Right lobe of liver (tissue), 4 donors: ENCODE data around the gene NDRG3.

Source experiments
- POLR2A ChIP-seq: fragments of 450-650 bp; IDR thresholded peaks from one replicate; pipeline ENCODE4 v1.6.1; 2017; ENCODE audit warnings: antibody characterized with exemption, mild to moderate bottlenecking
- TF ChIP-seq, protein P1 (sequence below), 4 donors: fragments of 200-600 bp in 3 of 4; fragments of 450-650 bp in 1 of 4; IDR thresholded peaks; one replicate each; pipeline versions ENCODE4 v1.5.1 to v1.8.0; 2016 to 2022; ENCODE audit warnings: antibody characterized with exemption in 4 of 4, mild to moderate bottlenecking in 2 of 4
- donor health status: DM: no; HTN: no; CAD: no.
- donor health status: DM: no; HTN: no; CAD: no.
- donor health status: DM: no; HTN: yes; CAD: no.

DNA sequence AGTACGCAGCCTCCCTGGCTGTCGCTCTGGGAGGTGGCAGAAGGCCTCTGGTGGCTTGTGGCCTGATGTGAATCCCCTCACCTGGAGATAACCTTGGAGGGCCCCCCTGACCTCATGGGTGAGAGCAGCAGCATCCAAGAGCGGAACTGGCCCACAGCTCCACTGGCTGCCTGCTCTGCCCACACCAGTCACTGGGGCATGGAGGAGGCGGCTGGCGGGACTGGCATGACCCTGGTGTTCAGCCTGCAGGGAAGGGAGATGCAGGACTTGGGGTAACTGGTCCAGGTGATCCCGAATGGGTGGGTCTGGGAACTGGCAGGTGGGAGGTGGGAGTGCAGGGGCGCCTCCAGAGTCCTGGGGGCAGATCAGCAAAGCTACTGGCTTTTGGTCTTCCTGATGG lies 38.2 kb upstream of the NDRG3 start:
- TF ChIP-seq POLR2A = no peak
- TF ChIP-seq, protein P1, sequence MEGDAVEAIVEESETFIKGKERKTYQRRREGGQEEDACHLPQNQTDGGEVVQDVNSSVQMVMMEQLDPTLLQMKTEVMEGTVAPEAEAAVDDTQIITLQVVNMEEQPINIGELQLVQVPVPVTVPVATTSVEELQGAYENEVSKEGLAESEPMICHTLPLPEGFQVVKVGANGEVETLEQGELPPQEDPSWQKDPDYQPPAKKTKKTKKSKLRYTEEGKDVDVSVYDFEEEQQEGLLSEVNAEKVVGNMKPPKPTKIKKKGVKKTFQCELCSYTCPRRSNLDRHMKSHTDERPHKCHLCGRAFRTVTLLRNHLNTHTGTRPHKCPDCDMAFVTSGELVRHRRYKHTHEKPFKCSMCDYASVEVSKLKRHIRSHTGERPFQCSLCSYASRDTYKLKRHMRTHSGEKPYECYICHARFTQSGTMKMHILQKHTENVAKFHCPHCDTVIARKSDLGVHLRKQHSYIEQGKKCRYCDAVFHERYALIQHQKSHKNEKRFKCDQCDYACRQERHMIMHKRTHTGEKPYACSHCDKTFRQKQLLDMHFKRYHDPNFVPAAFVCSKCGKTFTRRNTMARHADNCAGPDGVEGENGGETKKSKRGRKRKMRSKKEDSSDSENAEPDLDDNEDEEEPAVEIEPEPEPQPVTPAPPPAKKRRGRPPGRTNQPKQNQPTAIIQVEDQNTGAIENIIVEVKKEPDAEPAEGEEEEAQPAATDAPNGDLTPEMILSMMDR (IDR thresholded peaks at IDR 0.05) = no peak
